Measurements from ENCODE around the gene PNPLA2.

Gene PNPLA2

DNA sequence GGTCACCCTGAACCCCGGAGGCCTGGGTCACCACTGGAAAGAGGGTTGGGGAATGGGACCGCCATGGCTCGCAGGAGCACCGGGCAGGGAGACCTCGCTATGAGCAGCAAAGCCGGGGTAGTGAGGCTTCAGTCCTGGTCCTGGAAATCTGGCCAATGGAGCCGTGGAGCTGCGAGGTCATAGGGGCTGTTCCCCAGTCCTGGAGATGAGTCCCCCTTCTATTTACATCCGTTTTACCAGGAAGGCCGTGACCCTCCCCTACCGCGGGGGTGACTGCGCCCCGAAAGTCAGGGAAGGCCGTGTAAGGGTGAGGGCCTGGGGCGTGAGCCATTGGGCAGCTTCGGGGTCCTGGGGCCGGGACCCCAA lies 14.1 kb upstream of the PNPLA2 start:
- Histone ChIP-seq H3K4me3 (peak overlapping the region; percentile 59 to 66), H3K9me3 (no peaks in the 10 kb centered on the region), H3K27ac (peak overlapping the region; percentile 83 to 93), H3K27me3 (no peaks in the 10 kb centered on the region), H3K4me1 (peaks cover 0 to 31% (median 24%) of the 10 kb centered on the region in 4 donors), H3K36me3 (peaks cover 0 to 36% (median 8%) of the 10 kb centered on the region in 3 donors)
- DNase-seq: no peak
- intact Hi-C loops (cut with DNase I; ENCODE audit: low total_unique reads): loop anchor here (10.0 kb wide), 1 partner anchor 230 kb away; the partner anchor contains the start of gene PHRF1
- TF ChIP-seq, protein P1, sequence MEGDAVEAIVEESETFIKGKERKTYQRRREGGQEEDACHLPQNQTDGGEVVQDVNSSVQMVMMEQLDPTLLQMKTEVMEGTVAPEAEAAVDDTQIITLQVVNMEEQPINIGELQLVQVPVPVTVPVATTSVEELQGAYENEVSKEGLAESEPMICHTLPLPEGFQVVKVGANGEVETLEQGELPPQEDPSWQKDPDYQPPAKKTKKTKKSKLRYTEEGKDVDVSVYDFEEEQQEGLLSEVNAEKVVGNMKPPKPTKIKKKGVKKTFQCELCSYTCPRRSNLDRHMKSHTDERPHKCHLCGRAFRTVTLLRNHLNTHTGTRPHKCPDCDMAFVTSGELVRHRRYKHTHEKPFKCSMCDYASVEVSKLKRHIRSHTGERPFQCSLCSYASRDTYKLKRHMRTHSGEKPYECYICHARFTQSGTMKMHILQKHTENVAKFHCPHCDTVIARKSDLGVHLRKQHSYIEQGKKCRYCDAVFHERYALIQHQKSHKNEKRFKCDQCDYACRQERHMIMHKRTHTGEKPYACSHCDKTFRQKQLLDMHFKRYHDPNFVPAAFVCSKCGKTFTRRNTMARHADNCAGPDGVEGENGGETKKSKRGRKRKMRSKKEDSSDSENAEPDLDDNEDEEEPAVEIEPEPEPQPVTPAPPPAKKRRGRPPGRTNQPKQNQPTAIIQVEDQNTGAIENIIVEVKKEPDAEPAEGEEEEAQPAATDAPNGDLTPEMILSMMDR (IDR thresholded peaks at IDR 0.05): no peak

DNA sequence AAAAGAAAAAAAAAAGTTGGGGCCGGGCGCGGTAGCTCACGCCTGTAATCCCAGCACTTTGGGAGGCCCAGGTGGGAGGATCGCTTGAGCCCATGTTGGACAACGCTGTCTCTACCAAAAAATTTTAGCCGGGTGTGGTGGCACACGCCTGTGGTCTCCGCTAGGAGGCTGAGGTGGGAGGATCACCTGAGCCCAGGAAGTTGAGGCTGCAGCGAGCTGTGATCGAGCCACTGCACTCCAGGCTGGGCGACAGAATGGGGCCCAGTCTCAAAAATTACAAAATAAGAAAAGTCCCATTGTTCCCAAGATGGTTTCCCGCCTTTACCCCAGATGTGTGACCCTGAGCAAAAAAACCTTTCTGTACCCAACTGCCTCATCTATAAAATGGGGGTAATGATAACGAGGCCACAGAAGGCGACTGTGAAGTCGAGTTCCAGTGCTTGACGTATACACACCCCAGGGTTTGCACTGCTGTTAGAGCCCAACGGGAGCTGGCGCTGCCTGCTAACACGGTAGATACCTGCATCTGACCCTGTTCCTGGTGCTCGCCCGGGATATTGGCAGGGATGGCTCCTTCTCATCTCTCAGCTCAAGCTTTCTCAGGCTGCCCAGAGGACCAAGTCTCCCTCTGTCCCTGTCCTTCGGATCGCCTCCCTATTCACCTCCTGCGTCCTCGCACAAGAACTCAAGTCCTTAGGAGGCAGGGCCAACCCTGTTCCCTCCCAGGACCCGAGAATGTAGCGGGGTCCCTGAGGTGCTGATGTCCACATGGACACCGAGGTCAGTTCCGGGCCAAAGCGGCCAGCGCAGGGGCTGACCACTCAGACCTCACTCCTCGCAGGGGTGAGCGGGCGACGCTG lies 10.1 kb upstream of the PNPLA2 start:
- Histone ChIP-seq H3K36me3 (peaks cover 24 to 25% (median 25%) of the 10 kb centered on the region in 3 donors), H3K4me3 (peak overlapping the region; percentile 86 to 90), H3K9me3 (no peaks in the 10 kb centered on the region), H3K27ac (peak overlapping the region; percentile 94 to 98), H3K4me1 (peaks cover 0 to 51% (median 42%) of the 10 kb centered on the region in 4 donors), H3K27me3 (no peaks in the 10 kb centered on the region)
- intact Hi-C loops (cut with DNase I; ENCODE audit: low total_unique reads): loop anchor here (5.0 to 10.0 kb wide), 2 partner anchors 34 to 234 kb away; partner anchors contain the start of genes PHRF1, POLR2L and TSPAN4
- TF ChIP-seq, protein P1 (IDR thresholded peaks at IDR 0.05): no peak
- DNase-seq: no peak

DNA sequence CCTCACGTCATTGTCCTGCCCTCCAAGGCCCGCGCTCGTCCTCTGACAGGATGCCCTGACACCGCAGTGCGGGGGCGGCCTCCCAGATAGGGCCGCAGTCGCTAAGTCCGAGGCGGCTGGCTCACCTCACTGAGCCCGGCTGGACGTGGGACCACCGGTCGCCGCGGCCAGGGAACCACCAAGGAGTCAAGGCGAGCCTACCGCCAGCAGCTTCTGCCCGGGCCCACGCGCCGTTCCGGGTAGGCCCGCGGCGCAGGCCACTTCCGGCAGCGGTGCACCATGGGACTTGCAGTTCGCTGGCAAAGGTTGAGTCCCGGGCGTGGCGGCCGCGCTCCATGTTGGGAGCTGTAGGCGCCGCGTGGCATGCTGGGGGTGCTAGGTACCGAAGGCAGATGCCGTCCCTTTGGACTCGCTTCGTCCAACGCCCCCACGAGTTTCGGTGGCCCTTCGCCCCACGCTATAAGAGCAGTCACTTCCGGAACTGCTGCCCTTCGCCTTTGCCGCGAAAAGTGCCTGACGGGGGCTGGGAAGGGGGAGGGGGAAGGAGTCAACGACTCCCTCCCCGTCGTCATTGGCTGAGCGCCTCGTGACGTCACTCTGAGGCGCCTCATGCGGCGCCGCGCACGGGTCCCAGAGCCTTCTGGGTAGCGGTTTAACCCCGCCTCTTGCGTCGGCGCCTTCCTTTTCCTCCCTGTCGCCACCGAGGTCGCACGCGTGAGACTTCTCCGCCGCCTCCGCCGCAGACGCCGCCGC lies 9.3 kb upstream of the PNPLA2 start, which contains the start of gene RPLP2:
Gene RPLP2, plus strand, starts transcription at position 681 of the 753 bp plus-strand sequence. CDS start 268 bp downstream, outside the sequence.
- peak within 1 kb of the TSS; percentile 94 to 98 for H3K27ac ChIP-seq
- H3K9me3 ChIP-seq: no peaks in the 10 kb centered on the region
- H3K4me1 ChIP-seq: peaks cover 0 to 45% (median 34%) of the 10 kb centered on the region in 4 donors
- H3K4me3 ChIP-seq: peak within 1 kb of the TSS; percentile 86 to 90
- intact Hi-C loops (cut with DNase I; ENCODE audit: low total_unique reads): loop anchor here (5.0 to 10.0 kb wide), 2 partner anchors 33 to 235 kb away; partner anchors contain the start of genes PHRF1, POLR2L and TSPAN4
- no peaks in the 10 kb centered on the region for H3K27me3 ChIP-seq
- peak; percentile 98 for DNase-seq
- peaks cover 26 to 30% (median 29%) of the 10 kb centered on the region in 3 donors for H3K36me3 ChIP-seq
- TF ChIP-seq, protein P1 (IDR thresholded peaks at IDR 0.05): peak in 1 of 2 experiments; percentile 3

DNA sequence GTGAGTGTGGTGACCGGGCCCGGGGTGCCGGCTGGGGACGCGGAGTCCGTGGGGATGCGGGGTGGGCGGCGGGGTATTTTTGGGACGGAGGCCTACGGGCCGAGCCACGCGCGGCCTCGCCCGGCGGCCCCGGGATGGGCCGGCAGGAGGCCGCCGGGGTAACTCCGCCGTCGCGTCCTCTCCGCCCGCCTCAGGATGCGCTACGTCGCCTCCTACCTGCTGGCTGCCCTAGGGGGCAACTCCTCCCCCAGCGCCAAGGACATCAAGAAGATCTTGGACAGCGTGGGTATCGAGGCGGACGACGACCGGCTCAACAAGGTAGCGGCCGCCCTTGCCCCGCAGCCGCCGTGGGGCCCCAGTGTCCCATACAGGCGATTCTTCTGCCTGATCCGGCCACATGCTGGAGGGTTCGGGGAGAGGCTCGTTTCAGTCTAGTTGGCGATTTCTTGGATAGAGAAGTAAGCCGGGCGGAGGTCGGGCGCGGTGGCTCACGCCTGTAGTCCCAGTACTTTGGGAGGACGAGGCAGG lies 8.6 kb upstream of the PNPLA2 start:
- Histone ChIP-seq H3K36me3 (peaks cover 26 to 33% (median 29%) of the 10 kb centered on the region in 3 donors), H3K4me1 (peaks cover 0 to 38% (median 30%) of the 10 kb centered on the region in 4 donors), H3K4me3 (peak overlapping the region; percentile 86 to 90), H3K27me3 (no peaks in the 10 kb centered on the region), H3K27ac (peak overlapping the region; percentile 94 to 98), H3K9me3 (no peaks in the 10 kb centered on the region)
- TF ChIP-seq, protein P1 (IDR thresholded peaks at IDR 0.05): no peak
- DNase-seq: no peak
- intact Hi-C loops (cut with DNase I; ENCODE audit: low total_unique reads): no loop called here

Measured in tibial artery (tissue), 4 donors.